HG03558 (cell line): ENCODE measurements around the gene OR13C8.
"Not testable (repeated sequence)": the region's sequence is repeated elsewhere in the genome, so short reads cannot be mapped to it uniquely, and the experiment has no call there.

Experiments used
- ATAC-seq: cut with Tn5 transposase; IDR thresholded peaks from one replicate; pipeline ENCODE4 v1.9.1; 2021; ENCODE audit warnings: moderate number of reproducible peaks; ENCODE audit not compliant: unreplicated experiment; ENCODE audit errors: extremely low read depth

OR13C8 gene, protein sequence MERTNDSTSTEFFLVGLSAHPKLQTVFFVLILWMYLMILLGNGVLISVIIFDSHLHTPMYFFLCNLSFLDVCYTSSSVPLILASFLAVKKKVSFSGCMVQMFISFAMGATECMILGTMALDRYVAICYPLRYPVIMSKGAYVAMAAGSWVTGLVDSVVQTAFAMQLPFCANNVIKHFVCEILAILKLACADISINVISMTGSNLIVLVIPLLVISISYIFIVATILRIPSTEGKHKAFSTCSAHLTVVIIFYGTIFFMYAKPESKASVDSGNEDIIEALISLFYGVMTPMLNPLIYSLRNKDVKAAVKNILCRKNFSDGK

DNA sequence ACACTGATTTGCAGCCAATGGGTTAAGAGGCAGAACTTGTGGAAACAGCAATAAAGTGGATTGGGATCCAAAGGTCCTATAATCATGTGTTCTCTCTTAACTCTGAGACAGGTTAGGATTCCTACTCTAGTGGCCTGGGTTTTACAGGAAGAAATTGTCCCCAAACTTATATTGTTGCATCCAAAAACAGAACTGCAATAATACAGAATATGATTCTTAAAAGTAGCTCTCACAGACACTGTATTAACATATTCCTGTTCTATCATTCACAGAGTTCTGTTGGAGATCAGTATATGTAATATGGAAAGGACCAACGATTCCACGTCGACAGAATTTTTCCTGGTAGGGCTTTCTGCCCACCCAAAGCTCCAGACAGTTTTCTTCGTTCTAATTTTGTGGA lies at the start of gene OR13C8:
OR13C8 (plus strand) TSS at position 301 of the 400 bp plus-strand sequence; CDS start at position 301, 0 bp downstream.
- no peak for ATAC-seq

DNA sequence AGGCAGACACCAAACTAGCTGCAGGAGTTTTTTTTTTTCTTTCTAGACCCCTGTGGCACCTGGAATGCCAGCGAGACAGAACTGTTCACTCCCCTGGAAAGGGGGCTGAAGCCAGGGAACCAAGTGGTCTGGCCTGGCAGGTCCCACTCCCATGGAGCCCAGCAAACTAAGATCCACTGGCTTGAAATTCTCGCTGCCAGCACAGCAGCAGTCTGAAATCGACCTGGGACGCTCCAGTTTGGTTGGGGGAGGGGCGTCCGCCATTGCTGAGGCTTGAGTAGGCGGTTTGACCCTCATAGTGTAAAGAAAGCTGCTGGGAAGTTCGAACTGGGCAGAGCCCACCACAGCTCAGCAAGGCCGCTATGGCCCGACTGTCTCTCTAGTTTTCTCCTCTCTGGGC lies 48.7 kb upstream of the OR13C8 start:
- not testable (repeated sequence) for ATAC-seq

DNA sequence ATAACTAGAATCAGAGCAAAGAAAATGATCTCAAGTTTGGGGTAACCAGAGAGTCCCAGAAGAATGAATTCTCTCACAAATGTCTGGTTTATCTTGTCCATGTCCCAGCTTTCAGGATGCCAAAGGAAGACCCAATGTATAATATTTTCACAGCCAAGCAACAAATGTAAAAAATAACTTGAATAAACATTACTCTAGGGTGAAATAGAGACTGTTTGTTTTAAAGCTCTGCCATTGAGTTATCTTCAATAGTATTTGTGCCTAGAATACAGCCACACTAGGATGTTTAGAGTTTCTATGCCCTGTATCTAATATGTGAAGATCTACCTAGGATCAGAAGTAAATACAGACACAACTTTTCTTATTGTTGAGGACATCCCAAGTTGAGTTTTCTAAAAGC lies 41.9 kb upstream of the OR13C8 start, which contains the start of gene OR13C4:
OR13C4 (minus strand) TSS at position 101 of the 400 bp plus-strand sequence; CDS start at position 101, 0 bp downstream.
- no peak for ATAC-seq

DNA sequence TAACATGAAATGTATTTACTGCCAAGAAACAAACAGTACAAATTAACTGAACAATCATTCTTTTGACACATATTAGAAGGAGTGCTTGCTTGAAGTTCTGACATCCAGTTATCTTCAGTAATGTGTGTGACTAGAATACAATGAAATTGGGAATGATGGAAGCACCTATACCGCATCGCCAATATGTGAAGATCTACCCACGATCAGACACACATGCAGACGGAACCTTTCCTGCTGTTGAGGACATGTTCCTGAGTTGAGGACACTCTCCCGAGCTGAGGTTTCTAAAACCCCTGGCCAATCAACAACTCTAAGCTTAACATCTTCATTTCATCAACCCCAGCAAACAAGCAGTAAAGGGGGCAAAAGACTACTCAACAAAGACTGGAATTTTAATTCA lies 32.2 kb upstream of the OR13C8 start, which contains the start of gene OR13C3:
OR13C3 (minus strand) TSS at position 101 of the 400 bp plus-strand sequence. CDS start 133 bp downstream, outside the sequence.
- no peak for ATAC-seq

DNA sequence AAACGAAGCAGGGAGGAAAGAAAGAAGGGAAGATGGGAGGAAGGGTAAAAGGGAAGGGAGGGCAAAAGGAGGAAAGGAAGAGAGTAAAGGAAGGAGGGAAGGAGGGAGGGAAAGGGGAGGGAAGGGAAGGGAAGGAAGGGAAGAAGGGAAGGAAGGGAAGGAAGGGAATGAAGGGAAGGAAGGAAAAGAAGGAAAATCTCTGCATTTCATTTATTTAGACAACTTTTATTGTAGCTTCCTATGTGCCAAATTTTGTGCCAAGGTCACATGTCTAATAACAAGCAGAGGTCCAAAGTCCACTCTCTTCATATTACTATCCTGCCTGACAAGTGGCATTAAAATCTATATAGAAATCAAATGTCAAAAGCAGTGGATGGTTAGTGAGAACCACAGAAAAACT lies 29.7 kb upstream of the OR13C8 start:
- ATAC-seq: no peak

DNA sequence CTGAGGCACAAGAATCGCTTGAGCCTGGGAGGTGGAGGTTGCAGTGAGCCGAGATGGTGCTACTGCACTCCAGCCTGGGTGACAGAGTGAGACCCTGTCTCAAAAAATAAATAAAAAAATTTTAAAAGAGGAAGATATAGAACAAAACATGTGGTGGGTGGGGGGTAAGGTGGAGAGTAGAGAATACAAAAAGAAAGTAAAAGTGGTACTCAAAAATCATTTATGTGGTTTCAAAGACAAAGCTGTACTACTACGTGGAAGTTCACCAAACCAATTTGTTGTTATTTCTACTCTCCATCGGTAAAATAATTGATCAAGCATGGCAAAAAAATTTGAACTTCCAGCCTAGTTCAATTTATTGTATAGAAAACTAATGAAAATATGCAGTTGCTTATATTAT lies 24.3 kb upstream of the OR13C8 start:
- ATAC-seq: no peak

DNA sequence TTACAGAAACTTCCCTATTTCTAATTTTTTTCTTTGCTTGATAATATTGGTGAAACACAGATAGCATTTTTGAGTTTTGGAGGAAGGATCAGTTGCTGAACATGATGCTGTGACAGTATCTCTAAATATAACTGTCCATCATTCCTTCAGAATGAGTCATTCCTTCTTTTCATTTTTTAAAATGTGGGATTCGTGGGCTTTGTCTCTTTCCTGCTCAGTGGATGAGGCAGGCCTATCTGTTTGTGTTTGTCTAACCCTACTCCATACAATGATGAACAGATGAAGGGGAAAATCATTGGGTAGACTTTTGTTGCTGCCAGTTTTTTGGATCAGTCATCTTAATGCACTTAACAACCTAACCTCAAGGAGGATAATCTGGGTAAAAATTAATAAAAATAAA lies 15.7 kb upstream of the OR13C8 start:
- ATAC-seq: no peak

DNA sequence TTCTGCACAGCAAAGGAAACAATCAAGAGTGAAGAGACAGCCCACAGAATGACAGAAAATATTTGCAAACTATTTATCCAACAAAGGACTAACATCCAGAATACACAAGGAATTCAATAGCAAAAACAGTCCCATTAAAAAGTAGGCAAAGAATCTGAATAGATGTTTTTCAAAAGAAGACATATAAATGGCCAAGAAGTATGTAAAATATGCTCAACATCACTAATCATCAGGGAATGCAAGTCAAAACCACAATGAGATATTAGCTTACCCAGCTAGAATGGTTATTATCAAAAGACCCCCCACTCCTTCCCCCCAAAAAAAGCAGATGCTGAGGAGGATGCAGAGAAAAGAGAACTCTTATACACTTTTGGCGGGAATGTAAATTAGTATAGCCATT lies 13.4 kb upstream of the OR13C8 start:
- ATAC-seq: no peak

DNA sequence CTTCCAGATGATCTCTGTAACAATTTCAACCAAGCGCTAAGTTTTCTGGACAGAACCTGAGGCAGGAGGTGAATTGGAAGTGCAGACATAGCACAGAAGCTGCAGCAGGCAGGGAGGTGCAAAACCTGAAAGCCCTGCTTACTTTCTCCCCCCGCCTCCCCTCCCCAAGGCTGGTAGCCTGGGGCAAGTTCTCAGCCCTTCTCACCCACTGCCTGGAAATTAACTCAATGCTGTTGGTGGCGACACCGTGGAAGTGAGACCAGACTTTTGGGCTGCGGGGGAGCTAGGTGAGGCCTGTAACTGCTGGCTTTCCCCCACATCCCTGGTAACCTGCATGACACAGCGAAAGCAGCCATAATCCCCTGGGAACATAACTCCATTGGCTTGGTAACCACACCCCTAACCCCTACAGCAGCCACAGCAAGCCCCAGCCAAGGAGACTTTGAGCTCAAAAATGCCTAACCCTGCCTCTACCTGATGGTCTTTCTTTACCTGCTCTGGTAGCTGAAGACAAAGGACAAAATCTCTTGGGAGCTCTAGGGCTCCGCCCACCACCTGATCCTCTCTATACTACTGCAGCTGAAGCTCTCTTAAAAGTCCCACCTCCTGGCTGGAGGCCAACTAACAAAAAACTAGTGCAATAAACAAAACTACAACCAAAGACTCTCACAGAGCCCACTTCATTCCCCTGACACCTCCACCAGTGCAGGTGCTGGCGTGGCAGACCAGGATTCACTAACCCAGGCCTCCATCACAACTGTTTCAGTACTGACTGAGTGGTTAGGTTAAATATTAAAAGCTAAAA lies 11.9 kb upstream of the OR13C8 start:
- no peak for ATAC-seq

DNA sequence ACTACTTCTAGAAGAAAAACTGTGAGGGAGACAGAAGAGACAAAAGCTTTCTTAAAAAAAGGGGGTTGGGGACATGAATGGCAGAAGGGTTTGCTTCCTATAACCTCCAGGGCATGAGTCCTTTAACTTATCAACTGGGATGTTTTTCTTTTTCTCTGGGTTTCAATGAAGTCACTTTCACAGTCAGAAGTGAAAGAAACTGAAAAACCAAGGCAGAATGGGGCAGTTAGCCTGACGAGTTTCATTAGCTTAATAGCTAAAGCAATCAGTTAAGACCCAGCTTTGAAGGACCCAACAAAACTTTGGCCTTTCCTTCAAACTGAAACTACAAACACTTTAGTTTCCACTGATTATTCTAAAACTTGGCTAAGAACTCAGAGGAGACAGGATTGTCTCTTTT lies 4.6 kb upstream of the OR13C8 start:
- ATAC-seq: no peak

DNA sequence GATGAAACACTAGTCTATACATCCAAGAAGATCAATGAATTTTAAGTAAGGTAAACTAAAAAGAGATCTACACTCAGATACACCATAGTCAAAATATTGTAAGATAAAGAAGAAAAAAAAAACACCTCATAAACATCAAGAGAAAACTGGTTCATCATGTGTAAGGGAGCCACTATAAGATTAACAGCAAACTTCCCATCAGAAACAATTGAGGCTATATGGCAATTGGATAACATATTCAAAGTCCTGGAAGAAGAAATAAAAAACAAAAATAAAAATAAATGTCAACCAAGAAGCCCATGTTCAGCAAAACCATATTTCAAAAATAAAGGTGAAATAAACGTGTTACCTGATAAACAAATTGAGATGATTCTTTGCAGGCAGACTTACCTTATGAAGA lies 3.6 kb downstream of the OR13C8 start:
- no peak for ATAC-seq

DNA sequence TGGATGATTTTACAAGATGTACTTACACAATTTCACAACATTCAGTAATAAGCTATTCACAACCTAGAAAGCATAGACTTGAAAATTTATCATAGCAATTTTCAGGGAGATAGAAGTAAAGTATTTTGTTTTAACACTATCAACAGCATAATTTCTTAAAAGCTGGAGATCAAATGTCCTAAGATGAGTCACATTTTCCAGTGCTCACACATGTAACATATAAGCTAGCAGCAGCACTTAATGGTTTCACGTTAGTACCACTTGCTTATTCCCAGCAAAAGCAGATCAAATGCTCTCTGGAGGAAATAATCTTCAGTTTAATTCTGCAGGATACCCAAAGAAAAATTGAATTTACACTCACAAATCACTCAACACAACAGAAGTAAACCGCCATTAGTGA lies 6.5 kb downstream of the OR13C8 start:
- no peak for ATAC-seq

DNA sequence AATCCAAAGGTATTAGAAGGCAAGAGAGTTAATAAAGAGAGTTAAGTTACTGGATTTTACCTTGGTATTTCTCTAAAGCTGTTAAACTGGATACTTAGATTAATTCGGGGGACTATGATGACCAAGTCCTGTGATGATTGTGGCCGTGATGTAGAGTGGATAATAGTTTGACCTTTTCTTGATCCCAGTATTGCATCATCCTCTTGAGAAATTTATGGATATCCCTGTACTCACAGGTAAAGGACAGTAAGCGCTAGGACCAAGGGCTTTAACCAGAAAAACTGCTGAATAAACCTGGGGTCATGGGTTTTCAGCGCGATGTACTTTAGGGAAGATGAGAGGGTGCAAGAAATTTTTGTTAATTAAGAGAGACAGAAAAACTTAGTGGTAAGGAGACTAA lies 8.3 kb downstream of the OR13C8 start:
- ATAC-seq: no peak

DNA sequence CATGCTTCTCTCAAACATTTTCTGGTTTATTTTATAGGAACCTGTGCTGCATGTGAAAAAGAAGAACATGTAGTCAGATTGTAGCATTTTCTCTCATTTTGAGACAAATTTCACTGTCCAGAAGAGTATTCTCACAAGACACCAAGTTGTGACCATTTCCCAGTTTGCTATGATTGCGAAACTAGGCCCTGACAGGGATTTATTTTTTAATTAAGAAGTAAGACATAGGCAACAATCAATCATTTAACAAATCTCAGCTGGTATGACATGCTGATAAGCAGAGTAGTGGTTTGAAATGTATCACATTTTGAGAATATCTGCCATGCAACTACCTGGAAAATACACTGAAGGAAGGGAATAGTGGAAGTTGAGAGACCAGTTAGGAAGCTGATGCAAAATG lies 11.6 kb downstream of the OR13C8 start:
- ATAC-seq: no peak

DNA sequence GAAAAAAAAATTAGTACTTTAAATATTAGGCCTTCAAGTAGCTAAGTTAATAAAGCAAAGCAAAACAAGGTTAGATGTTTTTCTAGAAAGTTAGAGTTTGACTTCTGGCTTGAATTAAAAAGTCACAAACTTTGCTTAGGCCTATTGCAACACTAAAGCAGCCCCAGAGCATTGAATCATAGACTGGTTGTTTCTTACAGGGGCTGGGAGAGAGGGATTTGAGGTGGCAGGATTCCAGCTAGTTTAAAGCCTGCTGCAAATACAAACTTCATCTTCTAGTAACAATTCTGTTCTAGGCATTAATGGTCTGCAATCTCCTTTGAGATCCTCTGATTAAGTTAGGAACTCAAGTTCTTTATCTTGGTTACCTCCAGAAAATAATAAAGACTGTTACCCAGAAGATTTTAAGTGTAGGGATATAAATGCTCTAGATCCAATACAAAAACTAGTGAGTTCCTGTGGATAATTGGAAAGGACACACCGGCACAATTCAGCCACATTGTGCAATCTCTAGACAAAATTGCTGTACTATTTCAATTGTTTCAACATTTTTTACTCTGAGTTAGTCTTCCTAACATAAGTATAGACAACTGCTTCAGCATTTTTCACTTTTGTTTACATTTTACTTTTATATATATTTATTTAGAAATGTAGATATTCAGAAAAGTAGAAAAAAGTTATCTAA lies 17.7 kb downstream of the OR13C8 start:
- no peak for ATAC-seq

DNA sequence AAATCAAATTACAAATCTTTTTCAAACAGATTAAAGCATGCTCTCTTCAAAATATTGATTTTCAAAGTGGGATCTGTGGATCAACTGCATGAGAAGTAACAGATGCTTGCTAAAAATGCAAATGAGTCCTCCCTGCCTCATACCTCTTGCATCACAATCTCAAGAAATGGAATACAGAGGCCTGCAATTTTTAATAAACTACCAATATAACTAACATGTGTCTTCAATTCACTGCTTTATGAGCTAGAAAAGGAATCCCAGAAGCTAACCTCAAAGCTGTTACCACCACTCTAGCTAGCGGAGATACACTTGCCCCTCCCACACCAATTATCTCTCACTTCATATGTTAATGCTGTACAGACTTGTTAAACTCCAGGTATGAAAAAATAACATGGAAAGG lies 20.7 kb downstream of the OR13C8 start:
- ATAC-seq: no peak

DNA sequence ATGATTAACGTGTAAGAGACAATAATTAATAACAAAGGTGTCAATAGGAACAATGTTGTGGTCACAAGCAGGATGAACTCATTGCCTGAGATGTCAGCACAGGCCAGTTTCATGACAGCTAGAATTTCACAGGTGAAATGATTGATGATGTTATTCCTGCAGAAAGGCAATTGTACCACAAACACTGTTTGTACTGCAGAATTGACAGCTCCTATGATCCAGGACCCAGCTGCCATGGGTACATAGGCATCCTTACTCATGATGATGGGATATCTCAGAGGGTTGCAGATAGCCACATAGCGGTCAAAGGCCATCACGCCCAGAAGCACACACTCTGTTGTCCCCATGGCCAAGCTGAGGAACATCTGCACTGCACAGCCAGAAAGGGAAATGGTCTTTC lies 29.8 kb downstream of the OR13C8 start:
- not testable (repeated sequence) for ATAC-seq

DNA sequence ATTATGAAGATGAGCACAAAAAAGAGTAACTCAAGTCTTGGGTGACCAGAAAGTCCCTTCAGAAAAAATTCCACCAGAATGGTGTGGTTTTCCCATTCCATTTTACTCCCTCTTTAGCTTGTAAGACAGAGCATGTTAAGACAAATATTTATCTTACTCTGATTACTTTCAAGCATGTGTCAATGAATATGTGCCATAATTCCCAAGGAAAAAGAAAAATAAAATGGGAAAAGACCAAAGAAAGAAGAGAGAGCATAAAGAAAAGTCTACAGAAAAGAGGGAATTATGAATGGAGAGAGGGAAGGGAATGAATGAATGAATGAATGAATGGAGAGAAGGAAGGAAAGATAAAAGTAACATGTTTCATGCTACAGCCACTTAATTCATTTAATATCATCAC lies 30.3 kb downstream of the OR13C8 start, which contains the start of gene OR13C5:
OR13C5 (minus strand) TSS at position 101 of the 400 bp plus-strand sequence; CDS start at position 101, 0 bp downstream.
- not testable (repeated sequence) for ATAC-seq

DNA sequence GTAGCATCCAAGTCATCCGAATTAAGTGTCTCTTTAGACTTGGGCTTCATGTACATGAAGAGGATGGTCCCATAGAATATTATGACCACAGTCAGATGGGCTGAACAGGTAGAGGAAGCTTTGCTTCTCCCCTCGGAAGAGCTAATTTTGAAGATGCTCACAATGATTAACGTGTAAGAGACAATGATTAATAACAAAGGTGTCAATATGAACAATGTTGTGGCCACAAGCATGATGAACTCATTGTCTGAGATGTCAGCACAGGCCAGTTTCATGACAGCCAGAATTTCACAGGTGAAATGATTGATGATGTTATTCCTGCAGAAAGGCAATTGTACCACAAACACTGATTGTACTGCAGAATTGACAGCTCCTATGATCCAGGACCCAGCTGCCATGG lies 35.8 kb downstream of the OR13C8 start:
- ATAC-seq: no peak

DNA sequence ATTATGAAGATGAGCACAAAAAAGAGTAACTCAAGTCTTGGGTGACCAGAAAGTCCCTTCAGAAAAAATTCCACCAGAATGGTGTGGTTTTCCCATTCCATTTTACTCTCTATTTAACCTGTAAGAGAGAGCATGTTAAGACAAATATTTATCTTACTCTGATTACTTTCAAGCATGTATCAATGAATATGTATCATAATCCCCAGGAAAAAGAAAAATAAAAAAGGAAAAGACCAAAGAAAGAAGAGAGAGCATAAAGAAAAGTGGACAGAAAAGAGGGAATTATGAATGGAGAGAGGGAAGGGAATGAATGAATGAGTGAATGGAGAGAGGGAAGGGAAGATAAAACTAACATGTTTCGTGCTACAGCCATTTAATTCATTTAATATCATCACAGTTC lies 36.6 kb downstream of the OR13C8 start, which contains the start of gene OR13C2:
OR13C2 (minus strand) TSS at position 101 of the 400 bp plus-strand sequence; CDS start at position 101, 0 bp downstream.
- ATAC-seq: not testable (repeated sequence)

DNA sequence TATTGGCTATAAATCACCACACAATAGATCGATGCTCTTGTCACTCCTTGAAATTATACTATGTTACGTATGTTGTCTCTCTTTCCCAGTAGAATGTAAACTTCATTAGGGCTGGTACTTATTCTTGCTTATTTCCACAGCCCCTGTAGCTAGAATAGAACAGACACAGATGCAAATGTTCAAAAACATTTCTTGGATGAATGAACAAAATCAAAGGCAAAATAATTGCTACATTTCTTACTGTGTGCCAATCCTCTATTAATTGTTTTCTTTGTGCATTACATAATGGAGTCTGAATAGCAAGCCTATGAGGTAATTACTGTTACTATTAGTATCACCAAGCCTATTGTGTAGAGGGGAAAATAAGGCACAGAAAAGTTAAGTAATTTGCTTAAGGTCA lies 37.2 kb downstream of the OR13C8 start:
- no peak for ATAC-seq
